Measurements from ENCODE around the gene BCL2L1. TPM values are rescaled to one million over a fixed set of nuclear protein-coding genes. Genes with fewer than 3 reads are reported as not detected.

BCL2L1 gene
- total and polyA plus RNA-seq, 10 donors = 18.7 to 167 (median 87.6) TPM

DNA sequence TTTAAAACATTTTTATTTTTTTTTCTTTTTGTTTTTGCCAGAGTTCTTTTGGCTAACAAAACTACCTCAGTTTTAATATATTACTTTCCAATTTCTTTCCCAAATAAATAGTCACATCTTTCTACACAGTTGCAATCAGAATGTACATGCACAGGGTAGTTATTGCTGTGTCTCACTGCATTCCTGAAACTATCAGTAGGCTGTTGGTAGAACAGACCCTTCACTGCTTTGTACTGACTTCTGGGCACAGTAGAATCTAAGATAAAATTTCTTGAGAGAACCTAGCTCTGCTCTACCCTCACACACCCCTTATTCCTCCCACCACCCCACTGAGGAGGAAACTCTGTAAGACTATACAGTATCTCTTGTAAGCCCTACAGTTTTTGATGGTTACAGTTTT is 36.3 kb upstream of the BCL2L1 start:
- Histone ChIP-seq H3K4me1 (no peaks in the 10 kb centered on the region), H3K27me3 (replicated peaks in 1 of 7) (no peaks in the 10 kb centered on the region), H3K9me3 (no peaks in the 10 kb centered on the region), H3K4me3 (no peak overlapping the region), H3K27ac (no peak overlapping the region), H3K36me3 (peaks cover 0 to 26% (median 0%) of the 10 kb centered on the region in 6 donors)
- intact Hi-C loops (cut with DNase I; ENCODE audit: low total_unique reads) = no loop called here
- DNase-seq = no peak
- TF ChIP-seq POLR2AphosphoS5 (IDR thresholded peaks at IDR 0.05) = no peak
- TF ChIP-seq POLR2A (IDR thresholded peaks at IDR 0.05) = no peak
- no peak for TF ChIP-seq CTCF (IDR thresholded peaks at IDR 0.05 in 8 of 11, conservative IDR thresholded peaks at IDR 0.05 in 3 of 11)

- no peak for DNase-seq
- Histone ChIP-seq H3K4me1 (no peaks in the 10 kb centered on the region), H3K27me3 (replicated peaks in 1 of 7) (no peaks in the 10 kb centered on the region), H3K36me3 (peaks cover 0 to 26% (median 0%) of the 10 kb centered on the region in 6 donors), H3K9me3 (no peaks in the 10 kb centered on the region), H3K27ac (no peak overlapping the region), H3K4me3 (no peak overlapping the region)
- intact Hi-C loops (cut with DNase I; ENCODE audit: low total_unique reads) = no loop called here
- no peak for TF ChIP-seq POLR2AphosphoS5 (IDR thresholded peaks at IDR 0.05)
- TF ChIP-seq POLR2A (IDR thresholded peaks at IDR 0.05) = no peak
- no peak for TF ChIP-seq CTCF (IDR thresholded peaks at IDR 0.05 in 8 of 11, conservative IDR thresholded peaks at IDR 0.05 in 3 of 11)
- 75 to 90% (median 86%) methylated on average over 4 of the region's 4 CpGs for whole genome bisulfite sequencing, 5 donors
Observed at GRCh38 chr20:31758521-31758920, 35.9 kb upstream of the BCL2L1 start.

- intact Hi-C loops (cut with DNase I; ENCODE audit: low total_unique reads) = no loop called here
- WGBS, 5 donors = 91 to 98% (median 92%) methylated on average over 3 of the region's 3 CpGs
- Histone ChIP-seq H3K27me3 (replicated peaks in 1 of 7) (no peaks in the 10 kb centered on the region), H3K36me3 (peaks cover 0 to 26% (median 0%) of the 10 kb centered on the region in 6 donors), H3K27ac (no peak overlapping the region), H3K4me3 (no peak overlapping the region), H3K9me3 (no peaks in the 10 kb centered on the region), H3K4me1 (no peaks in the 10 kb centered on the region)
- no peak for DNase-seq
- no peak for TF ChIP-seq POLR2AphosphoS5 (IDR thresholded peaks at IDR 0.05)
- TF ChIP-seq CTCF (IDR thresholded peaks at IDR 0.05 in 8 of 11, conservative IDR thresholded peaks at IDR 0.05 in 3 of 11) = no peak
- no peak for TF ChIP-seq POLR2A (IDR thresholded peaks at IDR 0.05)
Observed at GRCh38 chr20:31757254-31757653, 34.6 kb upstream of the BCL2L1 start.

- no peak overlapping the region for H3K4me3 ChIP-seq
- TF ChIP-seq POLR2A (IDR thresholded peaks at IDR 0.05) (no peak), CTCF (IDR thresholded peaks at IDR 0.05 in 8 of 11, conservative IDR thresholded peaks at IDR 0.05 in 3 of 11) (no peak), POLR2AphosphoS5 (IDR thresholded peaks at IDR 0.05) (no peak)
- no peaks in the 10 kb centered on the region for H3K9me3 ChIP-seq
- no peak for DNase-seq
- no peak overlapping the region for H3K27ac ChIP-seq
- H3K36me3 ChIP-seq = no peaks in the 10 kb centered on the region
- intact Hi-C loops (cut with DNase I; ENCODE audit: low total_unique reads) = no loop called here
- H3K4me1 ChIP-seq = no peaks in the 10 kb centered on the region
- 52 to 82% (median 75%) methylated on average over 1 of the region's 1 CpG for WGBS, 5 donors
- H3K27me3 ChIP-seq (replicated peaks in 1 of 7) = no peaks in the 10 kb centered on the region
Observed at GRCh38 chr20:31751126-31751525, 28.5 kb upstream of the BCL2L1 start.
